ENCODE results near the gene POC1B. TPM values are rescaled to one million over a fixed set of nuclear protein-coding genes. Genes with fewer than 3 reads are reported as not detected.

POC1B gene
- total and polyA plus RNA-seq, 8 donors, result 3.4 to 15.5 (median 6.2) TPM

DNA sequence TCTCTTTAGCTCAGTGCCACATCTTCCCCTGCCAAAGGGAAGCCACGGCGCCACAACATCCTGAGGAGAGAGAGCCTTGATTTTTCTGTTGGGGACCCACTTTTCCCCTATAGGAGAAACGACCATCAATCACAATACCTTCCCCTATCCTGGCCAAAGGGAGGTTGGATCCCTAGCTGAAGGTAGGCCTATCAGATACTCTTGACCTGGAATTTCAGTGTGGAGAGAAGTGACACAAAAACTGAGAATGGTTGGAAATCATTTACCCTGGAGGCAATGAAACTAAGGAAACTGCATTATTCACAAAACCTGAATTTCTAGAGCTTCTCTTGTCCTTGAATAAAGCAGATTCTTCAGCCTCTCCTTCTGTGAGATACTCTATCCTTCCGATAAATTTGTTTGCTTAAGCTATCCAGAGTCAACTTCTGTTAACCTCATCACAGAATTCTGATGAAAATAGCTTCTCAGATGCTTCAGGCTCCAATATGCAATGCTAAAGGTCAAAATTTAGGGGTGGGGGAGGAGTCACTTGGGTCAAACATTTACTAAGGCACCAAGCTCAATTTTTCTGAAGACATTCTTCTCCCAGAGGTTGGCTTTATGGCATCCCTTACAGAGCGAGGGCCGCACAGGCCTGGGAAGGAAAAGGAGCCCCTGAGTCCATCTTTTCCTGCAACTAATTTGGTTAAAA is 146.6 kb downstream of the POC1B start:
- ATAC-seq (no peak), DNase-seq (no peak), FAIRE-seq (no peak)
- H3K4me3 ChIP-seq, result no peak overlapping the region
- 68 to 70% methylated on average over 6 of the region's 6 CpGs for WGBS, 2 donors
- H3K27ac ChIP-seq, result no peak overlapping the region
- H3K36me3 ChIP-seq, result no peaks in the 10 kb centered on the region
- TF ChIP-seq CTCF (IDR thresholded peaks at IDR 0.05), result no peak
- H3K27me3 ChIP-seq, result no peaks in the 10 kb centered on the region
- peaks cover 17 to 22% (median 18%) of the 10 kb centered on the region in 3 donors for H3K4me1 ChIP-seq
- intact Hi-C loops (cut with DNase I), result no loop called here
- no peaks in the 10 kb centered on the region for H3K9me3 ChIP-seq

DNA sequence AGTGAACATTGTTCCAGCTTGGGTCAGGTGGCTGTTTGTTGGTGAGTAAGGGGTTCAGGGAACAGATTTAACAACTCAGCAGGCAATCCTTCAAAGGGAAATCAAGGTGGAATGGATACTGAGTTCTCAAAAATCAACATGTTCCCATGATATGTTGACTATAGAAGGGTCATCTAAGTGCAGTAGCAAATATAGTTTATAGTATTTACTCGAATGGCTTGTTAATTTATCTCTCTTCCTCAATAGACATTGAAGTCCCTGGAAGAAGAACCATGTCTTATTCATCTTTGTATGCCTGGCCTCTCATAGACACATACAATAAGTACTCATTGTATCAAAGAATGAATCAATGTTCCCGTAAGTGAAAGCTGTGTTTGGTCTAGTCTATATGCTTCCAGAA is 149.0 kb downstream of the POC1B start:
- ATAC-seq, result no peak
- intact Hi-C loops (cut with DNase I), result no loop called here
- no peak for FAIRE-seq

GRCh38 chr12:89376202-89376529 is 149.7 kb downstream of the POC1B start:
- no peak for DNase-seq
- Histone ChIP-seq H3K9me3 (no peaks in the 10 kb centered on the region), H3K4me1 (peaks cover 0 to 5% (median 0%) of the 10 kb centered on the region in 3 donors), H3K36me3 (no peaks in the 10 kb centered on the region), H3K27me3 (no peaks in the 10 kb centered on the region), H3K4me3 (no peak overlapping the region), H3K27ac (no peak overlapping the region)
- intact Hi-C loops (cut with DNase I), result no loop called here
- 67 to 86% methylated on average over 1 of the region's 1 CpG for WGBS, 2 donors
- no peak for ATAC-seq
- FAIRE-seq, result no peak
- TF ChIP-seq CTCF (IDR thresholded peaks at IDR 0.05), result no peak

More for the DNA sequence above, 149.0 kb downstream of the POC1B start:
- no peak overlapping the region for H3K4me3 ChIP-seq
- TF ChIP-seq CTCF (IDR thresholded peaks at IDR 0.05), result no peak
- no peaks in the 10 kb centered on the region for H3K36me3 ChIP-seq
- no peaks in the 10 kb centered on the region for H3K27me3 ChIP-seq
- H3K27ac ChIP-seq, result no peak overlapping the region
- 83 to 89% methylated on average over 2 of the region's 2 CpGs for WGBS, 2 donors
- peaks cover 0 to 5% (median 0%) of the 10 kb centered on the region in 3 donors for H3K4me1 ChIP-seq
- no peaks in the 10 kb centered on the region for H3K9me3 ChIP-seq
- DNase-seq, result no peak

DNA sequence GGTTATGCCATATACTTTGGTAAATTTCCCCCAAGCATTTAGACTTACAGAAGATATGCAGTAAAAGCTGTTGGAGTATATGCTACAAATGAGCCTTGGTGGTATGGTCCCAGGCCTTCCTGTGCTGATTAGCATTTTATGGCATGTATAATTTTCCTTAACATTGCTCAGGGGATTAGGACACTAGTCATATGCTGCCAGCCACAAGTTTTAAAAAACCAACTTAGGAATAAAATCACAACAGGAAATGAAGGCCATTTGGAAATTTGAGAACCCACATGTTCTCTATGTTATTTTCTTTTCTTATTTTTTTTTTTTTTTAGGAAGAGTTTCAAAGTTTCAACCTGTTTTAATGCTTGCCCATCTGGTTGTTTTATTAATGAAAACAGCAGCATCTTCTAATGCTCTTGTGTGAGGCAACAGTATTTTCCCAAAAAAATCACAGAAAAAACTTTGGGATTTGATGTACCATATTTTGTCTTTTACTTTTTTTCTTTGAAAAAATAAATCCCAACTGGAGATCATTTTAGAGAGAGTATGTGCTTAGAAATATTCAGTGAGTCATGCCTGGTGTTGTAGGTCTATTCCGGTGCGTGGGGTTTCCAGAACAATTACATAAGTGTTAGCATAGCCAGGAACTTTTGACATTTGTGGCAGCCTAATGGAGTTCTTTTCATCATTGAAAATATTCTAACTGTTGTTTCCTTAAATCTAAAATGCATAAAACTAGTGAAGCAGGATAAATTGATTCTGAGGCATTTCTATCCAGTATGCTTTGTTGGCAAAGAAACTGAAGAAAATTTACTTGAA is 151.9 kb downstream of the POC1B start:
- WGBS, 2 donors, result 42 to 48% methylated on average over 2 of the region's 2 CpGs
- FAIRE-seq, result no peak
- peak in 3 of 4 donors; percentile 71 to 84 (median 81) for ATAC-seq

More for the DNA sequence above, 151.9 kb downstream of the POC1B start:
- TF ChIP-seq CTCF (IDR thresholded peaks at IDR 0.05), result no peak
- Histone ChIP-seq H3K4me1 (peaks cover 0 to 5% (median 0%) of the 10 kb centered on the region in 3 donors), H3K27ac (peak overlapping the region in 2 of 4 donors; percentile 46 to 65), H3K4me3 (no peak overlapping the region), H3K27me3 (no peaks in the 10 kb centered on the region), H3K9me3 (no peaks in the 10 kb centered on the region), H3K36me3 (no peaks in the 10 kb centered on the region)
- no peak for DNase-seq
- intact Hi-C loops (cut with DNase I), result no loop called here
